ENCODE results near the gene PGC. TPM values are rescaled to one million over a fixed set of nuclear protein-coding genes. Genes with fewer than 3 reads are reported as not detected.

PGC gene
- 0.09 to 0.14 TPM (median 0.10 TPM) in 3 of 5 replicates, not detected in the others for total RNA-seq (2022; extraction: Qiagen RNA extraction)

GRCh38 chr6:41747256-41748101, at the start of gene PGC:
Gene PGC, minus strand, starts transcription at chr6:41747397. Its CDS starts 63 bp downstream, at chr6:41747334.

GRCh38 chr6:41787219-41787917, 40.2 kb upstream of the PGC start, which contains the start of gene TOMM6:
Gene TOMM6, plus strand, starts transcription at chr6:41787694. Its CDS starts 4 bp downstream, at chr6:41787698.

GRCh38 chr6:41780551-41781365, 33.6 kb upstream of the PGC start, which contains the start of gene PRICKLE4:
Gene PRICKLE4, plus strand, starts transcription at chr6:41780782. Its CDS starts 2,692 bp downstream, at chr6:41783474.

GRCh38 chr6:41779788-41780550, 32.8 kb upstream of the PGC start, which contains the start of gene FRS3:
Gene FRS3, minus strand, starts transcription at chr6:41779900. Its CDS starts 2,913 bp downstream, at chr6:41776987.

GRCh38 chr6:41735427-41736185, 11.6 kb downstream of the PGC start, which contains the start of gene TFEB:
Gene TFEB, minus strand, starts transcription at chr6:41735608. Its CDS starts 44,395 bp downstream, at chr6:41691213.

Other genes with a start within 250 kb of the PGC start
- 15.2 to 29.4 TPM (median 28.6 TPM) in 5 replicates for gene FOXP4, start 201.0 kb downstream of the PGC start, total RNA-seq (2022; extraction: Qiagen RNA extraction)
- 0.47 to 0.87 TPM (median 0.61 TPM) in 5 replicates for gene MDFI, start 108.9 kb downstream of the PGC start, total RNA-seq (2022; extraction: Qiagen RNA extraction)
- gene TFEB, start 11.8 kb downstream of the PGC start, total RNA-seq (2022; extraction: Qiagen RNA extraction) = 7.5 to 11.9 TPM (median 10.8 TPM) in 5 replicates
- gene FRS3, start 32.5 kb upstream of the PGC start, total RNA-seq (2022; extraction: Qiagen RNA extraction) = 1.6 to 3.0 TPM (median 2.6 TPM) in 5 replicates
- 0.33 to 1.1 TPM (median 0.78 TPM) in 5 replicates for gene PRICKLE4, start 33.4 kb upstream of the PGC start, total RNA-seq (2022; extraction: Qiagen RNA extraction)
- 275 to 321 TPM (median 298 TPM) in 5 replicates for gene TOMM6, start 40.3 kb upstream of the PGC start, total RNA-seq (2022; extraction: Qiagen RNA extraction)
- 0.61 to 1.2 TPM (median 1.2 TPM) in 5 replicates for gene USP49, start 148.0 kb upstream of the PGC start, total RNA-seq (2022; extraction: Qiagen RNA extraction)
- gene MED20, start 173.7 kb upstream of the PGC start, total RNA-seq (2022; extraction: Qiagen RNA extraction) = 14.1 to 15.6 TPM (median 15.1 TPM) in 5 replicates
- 35.0 to 40.7 TPM (median 36.6 TPM) in 5 replicates for gene BYSL, start 174.1 kb upstream of the PGC start, total RNA-seq (2022; extraction: Qiagen RNA extraction)
- 108 to 154 TPM (median 139 TPM) in 5 replicates for gene CCND3, start 194.4 kb upstream of the PGC start, total RNA-seq (2022; extraction: Qiagen RNA extraction)